Tibial artery (tissue), 4 donors: ENCODE measurements around the gene SLC25A23.

Experiments
- DNase-seq, 2 donors: peaks; one replicate each; pipeline ENCODE4 v3.0.0-alpha.2; 2019
- H3K27ac ChIP-seq, 2 donors: fragments of 200-600 bp; sonication (generic) in 1 of 2; 1 replicate in 1 of 2; 2 replicates in 1 of 2; pipeline ENCODE4 v1.5.1; 2018 to 2019; ENCODE audit warnings: mild to moderate bottlenecking in 1 of 2
- H3K27me3 ChIP-seq, 2 donors: fragments of 200-600 bp; sonication (generic) in 1 of 2; one replicate each; pipeline versions ENCODE4 v1.5.1 to v1.6.0; 2016 to 2019
- H3K36me3 ChIP-seq, 3 donors: fragments of 200-600 bp; sonication (generic) in 2 of 3; one replicate each; pipeline ENCODE4 v1.5.1; 2016 to 2019; ENCODE audit warnings: mild to moderate bottlenecking in 2 of 3
- H3K4me1 ChIP-seq, 4 donors: fragments of 200-600 bp; sonication (generic) in 2 of 4; 1 replicate in 3 of 4; 2 replicates in 1 of 4; pipeline ENCODE4 v1.5.1; 2016 to 2019
- H3K4me3 ChIP-seq, 2 donors: fragments of 200-600 bp; sonication (generic) in 1 of 2; 1 replicate in 1 of 2; 2 replicates in 1 of 2; pipeline ENCODE4 v1.5.1; 2018 to 2019; ENCODE audit warnings: mild to moderate bottlenecking in 2 of 2
- H3K9me3 ChIP-seq, 3 donors: fragments of 200-600 bp; sonication (generic) in 1 of 3; one replicate each; pipeline ENCODE4 v1.5.1; 2016 to 2019
- intact Hi-C: fragments of 100-400 bp; cut with DNase I; formaldehyde crosslinking; loops from one replicate; pipeline ENCODE4 v1.15.0; 2023; ENCODE audit warnings: low total_unique reads
- TF ChIP-seq, protein P1 (sequence below), 2 experiments: fragments of 200-600 bp in 1 of 2; fragments of 450-650 bp in 1 of 2; IDR thresholded peaks; one replicate each; pipeline ENCODE4 v1.5.1; 2017 to 2019; ENCODE audit warnings: antibody characterized with exemption in 2 of 2, mild to moderate bottlenecking in 1 of 2, moderate library complexity in 1 of 2

SLC25A23 gene

DNA sequence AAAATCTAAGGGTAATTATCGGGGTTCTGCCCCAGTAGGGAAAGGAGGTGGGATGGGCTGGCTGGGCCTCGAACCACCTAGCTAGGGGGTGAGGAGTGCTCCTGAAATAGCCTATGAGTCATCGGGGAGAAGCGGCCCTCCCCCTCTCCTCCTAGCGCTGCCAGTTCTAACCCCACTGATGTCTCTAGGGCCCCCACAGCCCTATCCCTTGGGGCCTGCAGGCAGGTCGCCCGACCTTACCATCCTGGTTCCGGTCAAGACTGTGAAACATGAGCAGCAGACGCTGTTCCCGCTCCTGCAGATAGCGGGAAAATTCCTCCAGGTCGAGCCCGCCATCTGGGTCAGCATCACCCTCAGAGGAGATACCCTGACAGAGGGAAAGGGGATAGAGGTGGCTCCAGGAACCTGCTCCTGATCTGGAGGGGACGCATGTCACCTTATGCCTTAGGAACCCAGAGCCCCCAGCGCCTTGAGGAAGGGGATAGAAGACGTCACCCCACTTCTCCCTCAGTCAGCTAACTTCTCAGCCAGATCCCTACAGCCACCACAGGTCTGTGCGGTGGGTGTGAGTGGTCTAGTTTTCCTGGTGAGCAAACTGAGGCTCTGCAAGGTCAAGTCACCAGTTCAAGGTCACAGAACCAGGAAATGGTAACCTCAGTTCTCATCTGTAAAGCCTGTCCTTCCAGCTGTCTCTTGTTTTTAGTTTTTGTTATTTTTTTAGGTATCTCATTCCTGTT lies 1.5 kb downstream of the SLC25A23 start:
- Histone ChIP-seq H3K36me3 (peaks cover 20 to 42% (median 37%) of the 10 kb centered on the region in 3 donors), H3K4me1 (peaks cover 0 to 23% (median 14%) of the 10 kb centered on the region in 4 donors), H3K27ac (peak overlapping the region; percentile 13 to 73), H3K9me3 (peaks cover 0 to 12% (median 11%) of the 10 kb centered on the region in 3 donors), H3K27me3 (peaks cover 0 to 3% of the 10 kb centered on the region in 2 donors), H3K4me3 (peak overlapping the region in 1 of 2 donors; percentile 72)
- DNase-seq = no peak
- intact Hi-C loops = no loop called here
- TF ChIP-seq, protein P1, sequence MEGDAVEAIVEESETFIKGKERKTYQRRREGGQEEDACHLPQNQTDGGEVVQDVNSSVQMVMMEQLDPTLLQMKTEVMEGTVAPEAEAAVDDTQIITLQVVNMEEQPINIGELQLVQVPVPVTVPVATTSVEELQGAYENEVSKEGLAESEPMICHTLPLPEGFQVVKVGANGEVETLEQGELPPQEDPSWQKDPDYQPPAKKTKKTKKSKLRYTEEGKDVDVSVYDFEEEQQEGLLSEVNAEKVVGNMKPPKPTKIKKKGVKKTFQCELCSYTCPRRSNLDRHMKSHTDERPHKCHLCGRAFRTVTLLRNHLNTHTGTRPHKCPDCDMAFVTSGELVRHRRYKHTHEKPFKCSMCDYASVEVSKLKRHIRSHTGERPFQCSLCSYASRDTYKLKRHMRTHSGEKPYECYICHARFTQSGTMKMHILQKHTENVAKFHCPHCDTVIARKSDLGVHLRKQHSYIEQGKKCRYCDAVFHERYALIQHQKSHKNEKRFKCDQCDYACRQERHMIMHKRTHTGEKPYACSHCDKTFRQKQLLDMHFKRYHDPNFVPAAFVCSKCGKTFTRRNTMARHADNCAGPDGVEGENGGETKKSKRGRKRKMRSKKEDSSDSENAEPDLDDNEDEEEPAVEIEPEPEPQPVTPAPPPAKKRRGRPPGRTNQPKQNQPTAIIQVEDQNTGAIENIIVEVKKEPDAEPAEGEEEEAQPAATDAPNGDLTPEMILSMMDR (IDR thresholded peaks at IDR 0.05) = no peak

DNA sequence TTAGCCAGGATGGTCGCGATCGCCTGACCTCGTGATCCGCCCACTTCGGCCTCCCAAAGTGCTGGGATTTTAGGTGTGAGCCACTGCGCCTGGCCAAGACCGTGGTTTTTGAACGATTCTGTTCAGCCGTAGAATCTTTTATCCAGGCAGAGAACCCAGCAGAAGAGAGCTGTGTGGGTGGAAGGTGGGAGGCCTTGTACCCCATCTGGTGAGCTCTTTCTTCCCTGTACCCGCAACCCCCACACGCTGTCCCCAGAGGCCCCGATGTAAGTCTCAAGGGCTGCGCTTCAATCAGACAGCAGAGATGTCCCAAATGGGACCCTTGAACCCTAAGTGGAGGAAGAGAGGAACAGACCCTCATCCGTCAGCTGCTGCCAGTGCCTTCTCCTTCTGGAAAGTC lies 3.7 kb downstream of the SLC25A23 start:
- Histone ChIP-seq H3K9me3 (peaks cover 0 to 12% (median 11%) of the 10 kb centered on the region in 3 donors), H3K36me3 (peaks cover 29 to 64% (median 53%) of the 10 kb centered on the region in 3 donors), H3K27me3 (no peaks in the 10 kb centered on the region), H3K4me3 (no peak overlapping the region), H3K27ac (no peak overlapping the region), H3K4me1 (peaks cover 0 to 23% (median 14%) of the 10 kb centered on the region in 4 donors)
- DNase-seq = no peak
- TF ChIP-seq, protein P1 (IDR thresholded peaks at IDR 0.05) = no peak
- intact Hi-C loops = no loop called here

- Histone ChIP-seq H3K4me3 (no peak overlapping the region), H3K27me3 (no peaks in the 10 kb centered on the region), H3K4me1 (peaks cover 0 to 15% (median 11%) of the 10 kb centered on the region in 4 donors), H3K9me3 (peaks cover 0 to 12% (median 11%) of the 10 kb centered on the region in 3 donors), H3K27ac (no peak overlapping the region), H3K36me3 (peaks cover 29 to 73% (median 55%) of the 10 kb centered on the region in 3 donors)
- TF ChIP-seq, protein P1 (IDR thresholded peaks at IDR 0.05) = no peak
- intact Hi-C loops = no loop called here
- DNase-seq = no peak
These were observed 5.5 kb downstream of the SLC25A23 start for GRCh38 chr19:6453951-6454565.

DNA sequence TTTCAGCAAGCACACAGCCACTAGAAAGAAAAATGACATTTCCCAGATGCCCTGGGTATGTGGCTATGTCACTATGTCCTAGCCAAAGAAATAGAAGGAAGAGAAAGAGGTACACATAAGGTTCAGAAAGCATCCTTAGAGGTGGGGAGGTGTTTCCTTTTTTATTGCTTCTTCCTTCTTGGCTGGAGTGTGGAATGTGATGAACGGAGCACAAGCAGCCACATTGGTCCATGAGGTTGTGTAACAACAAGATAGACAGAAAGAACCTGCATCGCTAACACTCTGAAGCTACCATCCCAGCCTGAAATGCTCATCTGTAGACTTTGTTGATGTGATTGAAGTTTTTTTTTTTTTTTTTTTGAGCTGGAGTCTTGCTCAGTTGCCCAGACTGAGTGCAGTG lies 6.7 kb downstream of the SLC25A23 start:
- intact Hi-C loops = no loop called here
- H3K4me3 ChIP-seq = no peak overlapping the region
- DNase-seq = no peak
- peaks cover 0 to 12% (median 11%) of the 10 kb centered on the region in 3 donors for H3K9me3 ChIP-seq
- TF ChIP-seq, protein P1 (IDR thresholded peaks at IDR 0.05) = no peak
- H3K36me3 ChIP-seq = peaks cover 29 to 75% (median 55%) of the 10 kb centered on the region in 3 donors
- H3K27ac ChIP-seq = no peak overlapping the region
- peaks cover 0 to 3% (median under 1%) of the 10 kb centered on the region in 4 donors for H3K4me1 ChIP-seq
- no peaks in the 10 kb centered on the region for H3K27me3 ChIP-seq

GRCh38 chr19:6452223-6452614 lies 7.4 kb downstream of the SLC25A23 start:
- Histone ChIP-seq H3K9me3 (peaks cover 0 to 12% (median 11%) of the 10 kb centered on the region in 3 donors), H3K27ac (no peak overlapping the region), H3K4me1 (no peaks in the 10 kb centered on the region), H3K36me3 (peaks cover 29 to 81% (median 55%) of the 10 kb centered on the region in 3 donors), H3K27me3 (no peaks in the 10 kb centered on the region), H3K4me3 (no peak overlapping the region)
- intact Hi-C loops = no loop called here
- DNase-seq = no peak
- TF ChIP-seq, protein P1 (IDR thresholded peaks at IDR 0.05) = no peak
